Measurements from ENCODE around the gene KLK15.

Gene KLK15

GRCh38 chr19:50837300-50837699 is 3.9 kb upstream of the KLK15 start:
- peak overlapping the region in 7 of 11 experiments; percentile 6 to 99 (median 93); a peak in 10 of 22 replicates for H3K4me2 ChIP-seq
- peaks cover 1 to 7% (median 4%) of the 10 kb centered on the region in 11 experiments; a peak in 16 of 22 replicates for H3K9me3 ChIP-seq (replicated peaks in 1 of 11)
- no peak overlapping the region for H3K27ac ChIP-seq
- H3K36me3 ChIP-seq, result no peaks in the 10 kb centered on the region
- no peak overlapping the region for H3K4me3 ChIP-seq
- no peak for TF ChIP-seq Cebpa-rat (IDR thresholded peaks at IDR 0.05)
- peaks cover 0 to 19% (median 0%) of the 10 kb centered on the region in 11 experiments; a peak in 8 of 22 replicates for H3K27me3 ChIP-seq
- peaks cover 8 to 40% (median 34%) of the 10 kb centered on the region in 10 experiments; a peak in 19 of 20 replicates for H3K4me1 ChIP-seq
- no peaks in the 10 kb centered on the region for H4K20me1 ChIP-seq
- no peak overlapping the region for H3K9ac ChIP-seq

- no peaks in the 10 kb centered on the region for H4K20me1 ChIP-seq
- TF ChIP-seq Cebpa-rat (IDR thresholded peaks at IDR 0.05), result no peak
- H3K9ac ChIP-seq, result peak overlapping the region in 8 of 11 experiments; percentile 64 to 79 (median 75); a peak in 12 of 22 replicates
- H3K36me3 ChIP-seq, result no peaks in the 10 kb centered on the region
- peak overlapping the region; percentile 74 to 99 (median 96) for H3K4me2 ChIP-seq
- peaks cover 0 to under 1% (median 0%) of the 10 kb centered on the region in 11 experiments; a peak in 2 of 22 replicates for H3K9me3 ChIP-seq (replicated peaks in 1 of 11)
- peak overlapping the region in 1 of 11 experiments; percentile 35; a peak in 1 of 22 replicates for H3K27ac ChIP-seq
- H3K27me3 ChIP-seq, result peaks cover 0 to 19% (median 0%) of the 10 kb centered on the region in 11 experiments; a peak in 8 of 22 replicates
- peaks cover 8 to 40% (median 34%) of the 10 kb centered on the region in 10 experiments; a peak in 19 of 20 replicates for H3K4me1 ChIP-seq
- H3K4me3 ChIP-seq, result peak overlapping the region; percentile 64 to 79 (median 72); a peak in 15 of 20 replicates
Observed at GRCh38 chr19:50836543-50837195, 3.3 kb upstream of the KLK15 start.

- peak overlapping the region; percentile 74 to 99 (median 96) for H3K4me2 ChIP-seq
- no peak for TF ChIP-seq Cebpa-rat (IDR thresholded peaks at IDR 0.05)
- H3K9me3 ChIP-seq (replicated peaks in 1 of 11), result no peaks in the 10 kb centered on the region
- H3K27ac ChIP-seq, result peak overlapping the region in 8 of 11 experiments; percentile 18 to 48 (median 38); a peak in 10 of 22 replicates
- H3K4me3 ChIP-seq, result peak overlapping the region; percentile 64 to 79 (median 72)
- peaks cover 8 to 40% (median 34%) of the 10 kb centered on the region in 10 experiments; a peak in 19 of 20 replicates for H3K4me1 ChIP-seq
- peak overlapping the region; percentile 64 to 79 (median 75) for H3K9ac ChIP-seq
- peaks cover 0 to 19% (median 0%) of the 10 kb centered on the region in 11 experiments; a peak in 8 of 22 replicates for H3K27me3 ChIP-seq
- no peaks in the 10 kb centered on the region for H4K20me1 ChIP-seq
- no peaks in the 10 kb centered on the region for H3K36me3 ChIP-seq
Observed at GRCh38 chr19:50835785-50836542, 2.6 kb upstream of the KLK15 start.

DNA sequence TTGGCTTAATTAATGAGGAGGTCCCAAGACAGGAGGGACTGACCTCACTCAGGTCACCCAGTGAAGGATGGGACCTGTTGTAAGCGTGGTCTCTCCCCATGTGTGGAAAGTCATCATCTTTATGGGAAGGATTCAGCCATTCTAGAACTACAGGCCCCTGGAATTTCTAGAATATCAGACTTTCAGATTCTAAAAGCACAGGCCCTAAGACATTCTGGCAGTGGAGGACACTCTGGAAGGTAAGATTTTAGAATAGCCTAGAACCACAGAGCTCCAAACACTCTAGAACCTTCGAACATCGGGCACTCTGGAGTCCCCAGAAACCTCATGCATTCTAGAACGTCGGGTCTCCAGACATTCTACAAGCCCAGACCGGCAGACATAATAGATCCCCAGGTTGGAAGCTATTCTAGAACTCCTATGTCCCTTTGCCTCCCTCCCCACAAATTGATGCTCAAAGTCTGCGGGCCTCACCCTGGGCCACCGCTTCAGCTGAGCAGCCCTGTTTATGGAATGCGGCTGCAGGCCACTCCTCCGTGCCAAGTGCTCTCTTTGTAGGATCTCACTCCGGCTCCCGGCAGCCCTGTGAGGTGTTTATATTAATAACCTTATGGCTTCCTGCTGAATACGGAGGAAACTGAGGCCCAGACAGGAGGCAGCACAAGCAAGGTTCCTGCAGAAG is 1.9 kb upstream of the KLK15 start:
- H3K4me2 ChIP-seq, result peak overlapping the region; percentile 74 to 99 (median 96)
- TF ChIP-seq Cebpa-rat (IDR thresholded peaks at IDR 0.05), result no peak
- H3K4me1 ChIP-seq, result peaks cover 8 to 42% (median 35%) of the 10 kb centered on the region in 10 experiments; a peak in 19 of 20 replicates
- peak overlapping the region in 8 of 11 experiments; percentile 18 to 48 (median 38); a peak in 8 of 22 replicates for H3K27ac ChIP-seq
- peak overlapping the region; percentile 64 to 79 (median 72) for H3K4me3 ChIP-seq
- no peaks in the 10 kb centered on the region for H4K20me1 ChIP-seq
- H3K9ac ChIP-seq, result peak overlapping the region; percentile 64 to 79 (median 75)
- no peaks in the 10 kb centered on the region for H3K36me3 ChIP-seq
- H3K9me3 ChIP-seq (replicated peaks in 1 of 11), result no peaks in the 10 kb centered on the region
- H3K27me3 ChIP-seq, result peaks cover 0 to 19% (median 0%) of the 10 kb centered on the region in 11 experiments; a peak in 8 of 22 replicates

DNA sequence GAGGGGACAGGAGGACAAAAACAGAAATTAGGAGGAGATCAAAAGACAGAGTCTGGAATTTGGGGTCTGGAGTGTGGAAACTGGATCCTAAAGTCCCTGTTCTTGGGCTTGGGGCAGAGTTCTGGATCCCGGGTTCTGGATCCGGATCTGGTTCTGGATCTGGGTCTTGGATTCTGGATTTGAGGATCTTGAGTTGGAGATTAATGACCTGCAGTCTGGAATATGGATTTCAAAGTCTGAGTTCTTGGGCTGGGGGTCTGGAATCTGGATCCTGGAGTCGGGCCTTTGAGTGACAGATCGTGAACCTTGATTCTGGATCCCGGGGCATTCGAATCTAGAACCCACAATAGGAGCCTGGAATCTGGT is 411 bp upstream of the KLK15 start:
- Histone ChIP-seq H4K20me1 (no peaks in the 10 kb centered on the region), H3K27ac (no peak overlapping the region), H3K36me3 (no peaks in the 10 kb centered on the region), H3K4me1 (peaks cover 8 to 50% (median 36%) of the 10 kb centered on the region in 10 experiments; a peak in 19 of 20 replicates), H3K9me3 (replicated peaks in 1 of 11) (no peaks in the 10 kb centered on the region), H3K27me3 (peaks cover 0 to 19% (median 0%) of the 10 kb centered on the region in 11 experiments; a peak in 8 of 22 replicates), H3K4me3 (no peak overlapping the region), H3K9ac (no peak overlapping the region), H3K4me2 (no peak overlapping the region)
- TF ChIP-seq Cebpa-rat (IDR thresholded peaks at IDR 0.05), result no peak

- H3K27ac ChIP-seq, result no peak overlapping the region
- TF ChIP-seq Cebpa-rat (IDR thresholded peaks at IDR 0.05), result no peak
- no peak overlapping the region for H3K9ac ChIP-seq
- H3K4me2 ChIP-seq, result no peak overlapping the region
- no peaks in the 10 kb centered on the region for H3K9me3 ChIP-seq (replicated peaks in 1 of 11)
- peaks cover 8 to 41% (median 27%) of the 10 kb centered on the region in 10 experiments; a peak in 19 of 20 replicates for H3K4me1 ChIP-seq
- no peaks in the 10 kb centered on the region for H4K20me1 ChIP-seq
- peaks cover 0 to 19% (median 0%) of the 10 kb centered on the region in 11 experiments; a peak in 8 of 22 replicates for H3K27me3 ChIP-seq
- no peak overlapping the region for H3K4me3 ChIP-seq
- H3K36me3 ChIP-seq, result no peaks in the 10 kb centered on the region
Observed at GRCh38 chr19:50832666-50833065, 708 bp downstream of the KLK15 start.

- H3K27ac ChIP-seq, result no peak overlapping the region
- no peak for TF ChIP-seq Cebpa-rat (IDR thresholded peaks at IDR 0.05)
Observed at GRCh38 chr19:50831026-50831396, 2.4 kb downstream of the KLK15 start.

GRCh38 chr19:50830266-50831025 is 2.9 kb downstream of the KLK15 start:
- H3K27ac ChIP-seq, result no peak overlapping the region
- H3K27me3 ChIP-seq, result peaks cover 0 to 8% (median 0%) of the 10 kb centered on the region in 11 experiments; a peak in 4 of 22 replicates
- peaks cover 8 to 16% (median 12%) of the 10 kb centered on the region in 11 experiments; a peak in 20 of 22 replicates for H3K9me3 ChIP-seq (replicated peaks in 1 of 11)
- no peak overlapping the region for H3K9ac ChIP-seq
- H3K4me2 ChIP-seq, result peak overlapping the region in 5 of 11 experiments; percentile 1 to 34 (median 21); a peak in 5 of 22 replicates
- H3K36me3 ChIP-seq, result no peaks in the 10 kb centered on the region
- no peak overlapping the region for H3K4me3 ChIP-seq
- no peaks in the 10 kb centered on the region for H4K20me1 ChIP-seq
- H3K4me1 ChIP-seq, result peaks cover 5 to 24% (median 10%) of the 10 kb centered on the region in 10 experiments; a peak in 19 of 20 replicates
- TF ChIP-seq Cebpa-rat (IDR thresholded peaks at IDR 0.05), result no peak

More at GRCh38 chr19:50831026-50831396, 2.4 kb downstream of the KLK15 start:
- peaks cover 0 to 8% (median 0%) of the 10 kb centered on the region in 11 experiments; a peak in 5 of 22 replicates for H3K27me3 ChIP-seq
- H3K4me3 ChIP-seq, result no peak overlapping the region
- H3K4me2 ChIP-seq, result no peak overlapping the region
- H3K4me1 ChIP-seq, result peaks cover 7 to 24% (median 13%) of the 10 kb centered on the region in 10 experiments; a peak in 19 of 20 replicates
- no peaks in the 10 kb centered on the region for H4K20me1 ChIP-seq
- peaks cover 8 to 15% (median 12%) of the 10 kb centered on the region in 11 experiments; a peak in 20 of 22 replicates for H3K9me3 ChIP-seq (replicated peaks in 1 of 11)
- H3K36me3 ChIP-seq, result no peaks in the 10 kb centered on the region
- H3K9ac ChIP-seq, result no peak overlapping the region

All from BLaER1 treated with 17β-estradiol and CSF1 and Interleukin-3, amounts not matched to agents 10 nM and 100 nM (cell line).